ENCODE measurements around the gene PSPN. TPM values are rescaled to one million over a fixed set of nuclear protein-coding genes. Genes with fewer than 3 reads are reported as not detected.

The PSPN gene
- total and polyA plus RNA-seq, 9 of the 15 experiments (the other 6 are each of a cell fraction or from before 2014, with no cell fraction given): 0.21 to 1.1 (median 0.58) TPM

DNA sequence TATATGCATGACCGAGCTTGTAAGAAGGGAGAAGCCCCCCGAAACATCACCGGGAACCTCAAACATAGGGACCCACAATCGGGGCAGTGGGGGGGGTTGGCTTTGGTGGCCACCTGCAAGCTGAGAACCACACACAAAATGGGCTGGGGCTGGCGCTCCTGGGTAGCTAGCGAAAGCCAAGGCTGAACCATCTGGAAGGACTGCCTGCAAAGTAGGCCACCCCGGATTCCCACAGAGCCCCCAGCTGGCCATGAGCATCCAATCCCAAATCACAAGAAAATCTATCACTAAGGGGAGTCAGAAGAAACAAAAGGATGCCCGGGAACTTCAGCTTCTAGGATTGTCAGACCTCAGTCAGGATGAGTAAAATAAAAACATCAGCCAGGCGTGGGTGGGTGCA, 2.8 kb upstream of the PSPN start:
- no TSS peak for BruUV-seq (replicated peaks)
- no peak for TF ChIP-seq NFE2 (IDR thresholded peaks at IDR 0.05; ENCODE audit: low read depth)
- no peak for TF ChIP-seq STAT5B (CRISPR knock-in tag; IDR thresholded peaks at IDR 0.05)
- TF ChIP-seq DNMT1 (IDR thresholded peaks at IDR 0.05): no peak
- no peak for TF ChIP-seq ZBED1 (IDR thresholded peaks at IDR 0.05)
- TF ChIP-seq, protein P1, sequence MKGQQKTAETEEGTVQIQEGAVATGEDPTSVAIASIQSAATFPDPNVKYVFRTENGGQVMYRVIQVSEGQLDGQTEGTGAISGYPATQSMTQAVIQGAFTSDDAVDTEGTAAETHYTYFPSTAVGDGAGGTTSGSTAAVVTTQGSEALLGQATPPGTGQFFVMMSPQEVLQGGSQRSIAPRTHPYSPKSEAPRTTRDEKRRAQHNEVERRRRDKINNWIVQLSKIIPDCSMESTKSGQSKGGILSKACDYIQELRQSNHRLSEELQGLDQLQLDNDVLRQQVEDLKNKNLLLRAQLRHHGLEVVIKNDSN (CRISPR knock-in tag; IDR thresholded peaks at IDR 0.05): no peak
- 0 out of 2 replicates have a peak, but pooled peaks have one; percentile 25 for TF ChIP-seq POLR2A (conservative IDR thresholded peaks at IDR 0.05)
- TF ChIP-seq XRCC3 (IDR thresholded peaks at IDR 0.05): no peak
- no peak for TF ChIP-seq ZSCAN32 (CRISPR knock-in tag; IDR thresholded peaks at IDR 0.05)
- peaks cover 66% of the 10 kb centered on the region; the same call in 2 of the 3 replicates for H3K36me3 ChIP-seq (ENCODE audit: control insufficient read depth, insufficient read depth, low read length)
- ATAC-seq: no peak
- H3K79me2 ChIP-seq (ENCODE audit: control insufficient read depth, insufficient read depth, low read length): peaks cover 7% of the 10 kb centered on the region; the same call in 2 of the 3 replicates
- intact Hi-C loops (cut with micrococcal nuclease) (no loop called here), in situ Hi-C loops (cut with MboI) (no loop called here)
- H4K20me1 ChIP-seq (replicated peaks; ENCODE audit: control insufficient read depth, insufficient read depth, low read length): no peaks in the 10 kb centered on the region
- no peaks in the 10 kb centered on the region for H3K9me3 ChIP-seq (replicated peaks; ENCODE audit: control insufficient read depth, insufficient read depth, low read depth, low read length)
- no peak for DNase-seq (ENCODE audit: extremely low read depth in 1 of 4, low spot score in 3 of 4)
- no peak overlapping the region for H2AFZ ChIP-seq (ENCODE audit: low read depth, low read length)
- H3K9me1 ChIP-seq (ENCODE audit: control insufficient read depth, insufficient read depth, low read length): no peaks in the 10 kb centered on the region
- H3K27me3 ChIP-seq (ENCODE audit: control insufficient read depth in 2 of 2, insufficient read depth in 2 of 2, low read length in 2 of 2): no peaks in the 10 kb centered on the region
- ChIA-PET POLR2A (interaction anchor here (0.6 to 0.9 kb wide), 2 partner anchors 10 to 39 kb away, joined by 4 read pairs; no protein-coding TSS in a partner anchor), CTCF (ENCODE audit: low intra/inter-chr PET ratio) (no interaction called here)
- H3K4me3 ChIP-seq: no peak overlapping the region
- no peak overlapping the region for H3K27ac ChIP-seq (ENCODE audit: extremely low read depth, low read depth, low read length)
- H3K4me2 ChIP-seq (ENCODE audit: insufficient read depth, low read length): no peak overlapping the region
- no peak for FAIRE-seq
- peaks cover 8 to 43% of the 10 kb centered on the region in 2 experiments for H3K4me1 ChIP-seq (replicated peaks in 1 of 2; ENCODE audit: control insufficient read depth in 2 of 2, insufficient read depth in 2 of 2, low read length in 2 of 2)
- H3K9ac ChIP-seq (ENCODE audit: insufficient read depth in 1 of 2, low read depth in 2 of 2, low read length in 2 of 2): no peak overlapping the region
- 96% methylated on average over 8 of the region's 9 CpGs for WGBS (ENCODE audit: insufficient coverage, low coverage, missing lambda C conversion rate)
